ENCODE data around the gene EXTL2. TPM values are rescaled to one million over a fixed set of nuclear protein-coding genes. Genes with fewer than 3 reads are reported as not detected.
"Not testable (repeated sequence)": the region's sequence is repeated elsewhere in the genome, so short reads cannot be mapped to it uniquely, and the experiment has no call there.

EXTL2 gene
- total RNA-seq, 6 experiments from 2014 or later, result 5.2 to 8.7 (median 7.4) TPM

- H3K4me3 ChIP-seq, result no peak overlapping the region
- 75% methylated on average over 6 of the region's 6 CpGs for WGBS (ENCODE audit: insufficient coverage, low coverage, low lambda C conversion rate, missing lambda C conversion rate)
- TF ChIP-seq POLR2A (IDR thresholded peaks at IDR 0.05) (no peak), CTCF (IDR thresholded peaks at IDR 0.05) (no peak)
- no peak for ATAC-seq
- no peaks in the 10 kb centered on the region for H3K9me3 ChIP-seq
- intact Hi-C loops (cut with DNase I), result no loop called here
- no peaks in the 10 kb centered on the region for H3K4me1 ChIP-seq
- H3K27ac ChIP-seq, result no peak overlapping the region
- no peaks in the 10 kb centered on the region for H3K27me3 ChIP-seq
- H3K36me3 ChIP-seq, result no peaks in the 10 kb centered on the region
- no peak for DNase-seq
Measured at GRCh38 chr1:100832694-100833428, 61.8 kb downstream of the EXTL2 start.

GRCh38 chr1:100825666-100826065 is 69.0 kb downstream of the EXTL2 start:
- 75% methylated on average over 2 of the region's 2 CpGs for whole genome bisulfite sequencing (ENCODE audit: insufficient coverage, low coverage, low lambda C conversion rate, missing lambda C conversion rate)
- DNase-seq; H3K4me3 ChIP-seq; H3K27me3 ChIP-seq; intact Hi-C loops (cut with DNase I); ATAC-seq; H3K9me3 ChIP-seq; H3K4me1 ChIP-seq; H3K27ac ChIP-seq; H3K36me3 ChIP-seq: not testable (repeated sequence)

Other genes starting within 250 kb of the EXTL2 start
- 10 to 100 TPM in 4 of 6 experiments, 1 to 10 TPM in 2; 2.5 to 17.4 (median 11.2) TPM for gene VCAM1, start 175.1 kb downstream of the EXTL2 start, total RNA-seq
- 10 to 100 TPM; 19.1 to 32.2 (median 23.3) TPM for gene SLC30A7, start 1.2 kb upstream of the EXTL2 start, total RNA-seq
- gene DPH5, start 130.9 kb upstream of the EXTL2 start, total RNA-seq, result 10 to 100 TPM; 10.9 to 21.4 (median 16.8) TPM

All from right lobe of liver (tissue), 6 donors.